ENCODE data around the gene GRID1.
A peak's percentile ranks its signal among the peaks of the same experiment; 100 is the strongest.

GRID1 gene

DNA sequence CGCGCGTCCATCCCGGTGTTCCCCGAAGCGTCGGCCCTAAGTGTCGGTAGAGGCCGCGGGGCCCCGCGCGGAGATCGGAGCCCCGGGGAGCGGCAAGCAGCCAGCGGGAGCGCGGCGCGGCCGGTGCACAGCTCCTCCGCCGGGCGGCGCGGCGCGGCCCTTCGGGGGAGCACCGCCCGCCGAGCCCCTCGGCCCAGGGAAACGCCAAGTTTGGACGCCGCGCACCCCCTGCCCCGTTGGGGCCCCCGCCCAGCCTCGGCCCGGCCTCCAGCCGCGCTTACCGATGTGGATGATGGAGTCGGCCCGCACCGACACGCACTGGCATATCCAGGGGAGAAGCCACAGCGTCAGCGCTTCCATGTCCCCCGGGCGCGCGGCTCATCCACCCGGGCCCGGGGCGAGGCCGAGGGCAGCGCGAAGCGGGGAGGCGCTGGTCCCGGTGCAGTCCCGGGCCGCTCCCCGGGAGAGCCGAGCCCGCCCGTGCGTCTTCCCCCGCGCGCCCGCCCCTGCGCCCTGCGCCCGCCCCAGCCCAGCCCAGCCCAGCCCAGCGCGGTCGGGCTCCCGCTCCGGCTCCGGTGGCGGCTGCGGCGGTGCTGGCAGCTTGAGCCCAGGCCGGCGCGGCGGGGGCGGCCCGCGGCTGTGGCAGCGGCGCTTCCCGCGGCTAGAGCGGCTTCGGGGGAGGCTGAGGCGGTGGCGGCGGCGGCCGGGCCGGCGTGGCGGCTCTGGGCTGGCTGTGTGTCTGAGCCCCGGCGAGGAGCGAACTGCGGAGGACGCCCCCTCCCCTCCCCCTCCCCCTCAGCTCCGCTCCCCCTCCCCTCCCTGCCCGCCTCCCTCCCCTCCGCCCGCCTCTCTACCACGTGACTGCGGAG, at the start of gene GRID1:
GRID1 (minus strand) TSS at position 763 of the 869 bp plus-strand sequence.
- peak; percentile 46 to 55 for DNase-seq

DNA sequence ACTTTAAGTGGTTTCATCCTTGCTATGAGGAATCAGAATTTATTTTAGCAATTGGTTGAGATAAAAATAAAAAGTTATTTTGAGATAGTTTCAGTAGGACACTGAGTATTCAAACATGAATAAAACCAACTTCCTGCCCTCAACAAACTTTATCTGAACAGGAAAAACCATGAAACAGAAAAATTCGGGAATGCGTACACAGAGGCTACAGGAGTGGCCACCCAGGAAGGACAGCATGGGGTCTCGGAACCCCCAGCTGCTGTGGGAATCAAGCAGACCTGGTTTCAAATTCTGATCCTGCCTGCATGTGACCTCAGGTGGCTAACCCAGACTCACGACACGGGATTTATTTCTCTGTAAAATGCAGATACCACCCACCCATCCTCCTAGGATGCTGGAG, 49.0 kb upstream of the GRID1 start:
- DNase-seq, result no peak

DNA sequence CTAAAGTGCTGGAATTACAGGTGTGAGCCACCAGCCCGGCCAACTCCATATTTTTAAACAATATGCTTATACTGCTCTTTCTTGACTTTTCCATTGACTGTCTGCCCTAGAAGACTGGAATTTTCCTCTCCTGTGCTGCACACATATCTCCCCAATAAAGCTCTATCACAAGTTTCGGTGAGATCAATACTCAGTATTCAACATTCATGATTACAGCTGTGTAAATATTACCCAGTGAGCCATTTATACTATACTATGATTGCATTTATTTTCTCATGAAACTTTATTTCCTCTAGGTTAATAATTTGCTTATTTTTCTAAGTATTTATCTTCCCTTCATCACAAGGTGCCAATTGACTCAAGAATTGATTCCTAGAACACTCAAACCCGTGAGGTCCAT, 48.5 kb upstream of the GRID1 start:
- DNase-seq, result no peak

- no peak for DNase-seq
These were observed 46.6 kb upstream of the GRID1 start for GRCh38 chr10:86413046-86413728.

DNA sequence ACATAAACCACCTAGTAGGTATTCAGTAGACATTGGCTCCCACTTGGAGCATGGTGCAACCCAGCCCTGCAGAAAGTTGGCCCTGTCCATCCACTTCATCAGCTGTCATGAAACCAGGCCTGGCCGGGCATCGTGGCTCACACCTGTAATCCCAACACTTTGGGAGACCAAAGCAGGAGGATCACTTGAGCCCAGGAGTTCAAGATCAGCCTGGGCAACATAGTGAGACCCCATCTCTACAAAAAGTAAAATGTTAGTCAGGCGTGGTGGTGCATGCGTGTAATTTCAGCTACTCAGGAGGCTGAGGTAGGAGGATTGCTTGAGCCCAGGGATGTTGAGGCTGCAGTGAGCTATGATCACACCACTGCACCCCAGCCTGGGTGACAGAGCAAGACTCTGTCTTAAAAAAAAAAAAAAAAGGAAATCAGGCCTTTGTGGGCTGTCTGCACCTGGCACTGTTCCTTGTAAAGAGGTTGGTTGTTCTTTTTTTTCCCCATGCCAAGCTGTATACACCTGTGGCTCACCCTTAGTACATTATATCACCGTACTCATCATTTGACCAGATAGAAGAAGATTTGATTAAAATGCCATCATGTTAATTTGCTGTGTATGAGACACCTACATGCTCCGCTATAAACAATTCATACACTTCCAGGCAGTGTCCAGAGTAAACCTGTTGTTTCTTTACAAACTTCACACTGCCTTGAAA, 45.4 kb upstream of the GRID1 start:
- no peak for DNase-seq

- no peak for DNase-seq
These were observed 44.8 kb upstream of the GRID1 start for GRCh38 chr10:86411281-86411841.

GRCh38 chr10:86410542-86411124, 44.0 kb upstream of the GRID1 start:
- DNase-seq, result no peak

DNA sequence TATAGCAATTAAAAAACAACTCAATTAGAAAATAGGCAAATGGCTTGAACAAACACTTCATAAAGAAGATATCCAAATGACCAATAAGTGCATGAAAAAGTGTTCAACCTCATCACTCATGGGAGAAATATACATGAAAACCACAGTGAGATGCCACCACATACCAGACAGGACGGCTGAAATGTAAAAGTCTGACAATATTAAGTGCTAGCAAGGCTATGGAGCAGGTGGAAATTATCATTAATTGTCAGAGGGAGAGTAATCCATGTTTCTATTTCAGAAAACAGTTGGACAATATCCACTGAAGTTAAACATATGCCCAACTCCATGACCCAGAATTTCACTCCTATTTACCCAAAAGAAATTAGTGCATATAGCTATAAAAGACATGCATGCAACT, 42.6 kb upstream of the GRID1 start:
- no peak for DNase-seq

- DNase-seq, result no peak
These were observed 36.7 kb upstream of the GRID1 start for GRCh38 chr10:86403183-86403797.

DNA sequence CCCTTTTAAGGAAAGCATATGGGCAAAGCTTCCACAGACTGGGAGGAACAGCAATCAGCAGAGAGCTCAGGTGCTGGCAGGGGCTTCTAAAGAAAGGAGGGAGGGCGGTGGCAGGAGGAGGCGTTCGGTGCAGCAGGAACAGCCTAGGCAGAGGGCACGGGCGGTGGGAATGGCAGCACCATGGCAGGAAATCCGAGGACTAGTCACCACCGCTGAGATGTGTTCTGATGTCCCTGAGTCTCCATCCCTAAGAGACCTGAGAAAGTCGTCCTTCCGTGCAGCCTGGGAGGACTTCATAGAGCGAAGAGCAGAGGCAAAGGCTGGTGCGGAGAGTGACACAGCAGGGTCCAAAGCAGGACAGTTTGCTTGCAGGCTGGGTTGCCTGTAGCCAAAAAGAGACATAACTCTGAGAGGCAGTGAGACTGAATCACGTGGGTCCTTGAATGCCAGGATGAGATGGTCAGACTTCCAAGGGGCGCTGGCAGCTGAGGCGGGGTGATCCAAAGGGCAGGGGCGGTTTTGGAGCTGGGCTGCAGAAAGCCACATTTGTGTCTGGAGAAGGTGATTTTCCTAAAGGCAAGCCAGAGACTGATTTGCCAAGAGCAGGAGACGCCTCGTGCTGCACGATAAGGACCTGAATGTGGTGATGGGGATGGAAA, 35.8 kb upstream of the GRID1 start:
- DNase-seq, result no peak

- DNase-seq, result no peak
These were observed 35.1 kb upstream of the GRID1 start for GRCh38 chr10:86401588-86402282.

- DNase-seq, result no peak
These were observed 34.4 kb upstream of the GRID1 start for GRCh38 chr10:86400705-86401587.

DNA sequence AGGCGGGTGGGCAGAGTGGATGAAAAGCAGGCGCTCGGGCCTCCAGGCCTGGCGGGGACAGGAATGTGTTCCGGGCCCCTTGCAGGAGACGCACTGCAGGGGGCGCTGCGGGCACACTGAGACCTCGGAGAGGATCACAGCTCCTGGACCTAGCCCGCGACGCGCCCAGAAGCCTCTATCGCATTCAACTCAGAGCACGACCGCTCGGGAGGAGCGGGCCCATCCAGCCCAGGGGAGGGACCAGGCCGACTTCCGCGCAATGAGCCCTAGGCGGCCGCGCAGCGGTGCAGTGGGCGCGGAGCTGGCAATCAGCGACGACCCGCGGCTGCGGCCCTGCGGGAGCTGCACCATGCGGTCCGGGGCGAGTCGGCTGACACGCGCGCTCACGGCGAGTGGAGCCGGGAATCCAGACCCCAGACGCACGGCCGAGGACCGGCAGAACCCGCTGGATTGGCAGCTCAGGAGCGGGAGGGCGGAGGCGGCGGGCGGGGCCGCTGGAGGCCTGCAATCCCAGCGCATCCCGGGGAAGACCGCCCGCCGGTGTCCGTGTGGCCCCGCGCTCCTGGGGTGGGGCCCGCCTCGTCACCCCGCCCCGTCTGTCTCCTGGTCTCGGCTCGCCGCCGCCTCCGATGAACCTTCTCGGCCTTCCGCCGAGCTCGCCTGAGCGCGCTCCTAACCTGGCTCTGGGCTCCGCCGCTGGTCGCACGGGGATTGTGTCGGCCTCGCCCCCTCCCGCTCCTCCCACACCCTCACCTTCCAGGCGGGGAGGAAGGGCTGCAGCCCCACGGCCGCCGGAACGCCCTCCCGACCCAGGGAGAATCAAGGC, 33.5 kb upstream of the GRID1 start:
- peak; percentile 88 to 90 for DNase-seq

DNA sequence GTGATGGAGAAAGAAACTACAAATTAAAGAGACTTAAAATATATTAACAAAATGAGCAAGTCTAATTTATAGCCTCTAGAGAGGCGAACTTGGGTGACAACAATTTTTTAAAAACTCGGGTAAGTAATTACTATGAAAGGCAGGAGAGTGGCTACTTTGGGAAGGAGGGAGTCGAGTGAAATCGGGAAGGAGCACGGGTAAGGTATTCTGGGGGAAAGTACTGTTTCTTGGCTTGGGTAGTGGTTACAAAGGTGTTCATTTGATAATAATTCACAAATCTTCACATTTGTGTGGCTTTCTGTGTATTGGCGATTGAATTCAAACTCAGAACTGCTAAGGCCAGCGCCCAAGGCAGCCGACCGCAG, 32.9 kb upstream of the GRID1 start:
- no peak for DNase-seq

- DNase-seq, result no peak
These were observed 30.5 kb upstream of the GRID1 start for GRCh38 chr10:86397120-86397519.

GRCh38 chr10:86393862-86394455, 27.4 kb upstream of the GRID1 start:
- DNase-seq, result no peak

DNA sequence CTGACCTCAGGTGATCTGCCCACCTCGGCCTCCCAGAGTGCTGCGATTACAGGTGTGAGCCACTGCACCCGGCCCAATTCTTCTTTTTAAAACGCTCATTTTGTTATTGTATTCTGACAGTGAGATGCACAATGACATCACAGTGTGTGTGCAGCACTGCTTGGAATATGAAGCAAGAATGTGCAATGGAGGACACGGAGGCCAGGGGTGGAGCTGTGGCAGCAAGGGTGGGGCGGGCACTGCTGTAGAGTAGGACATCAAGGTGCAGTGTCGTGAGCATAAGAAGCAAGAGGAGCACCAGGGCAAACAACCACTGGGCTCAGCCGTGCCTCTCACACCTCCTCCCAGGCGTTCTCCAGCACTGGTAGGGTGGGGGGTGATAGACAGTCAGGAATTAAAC, 26.8 kb upstream of the GRID1 start:
- no peak for DNase-seq

- DNase-seq, result no peak
These were observed 26.1 kb upstream of the GRID1 start for GRCh38 chr10:86392723-86393094.
